Fibroblast of mammary gland (primary cell): ENCODE data around the gene TBX4.

Experiments
- DNase-seq: peaks from one replicate; pipeline ENCODE4 v3.0.0-alpha.2; 2010; ENCODE audit warnings: low read depth
- H3K4me3 ChIP-seq: 2 replicates; pipeline ENCODE4 v1.5.1; 2011; ENCODE audit warnings: low read depth, mild to moderate bottlenecking, low read length, moderate library complexity; ENCODE audit not compliant: control insufficient read depth
- TF ChIP-seq, protein P1 (sequence below): conservative IDR thresholded peaks from 2 replicates; pipeline ENCODE4 v1.5.1; 2011; ENCODE audit warnings: low read depth, low read length, inconsistent platforms; ENCODE audit not compliant: control insufficient read depth, insufficient read depth

Gene TBX4

GRCh38 chr17:61480414-61480807 lies 28.2 kb downstream of the TBX4 start:
- H3K4me3 ChIP-seq, result no peak overlapping the region
- DNase-seq, result no peak
- TF ChIP-seq, protein P1, sequence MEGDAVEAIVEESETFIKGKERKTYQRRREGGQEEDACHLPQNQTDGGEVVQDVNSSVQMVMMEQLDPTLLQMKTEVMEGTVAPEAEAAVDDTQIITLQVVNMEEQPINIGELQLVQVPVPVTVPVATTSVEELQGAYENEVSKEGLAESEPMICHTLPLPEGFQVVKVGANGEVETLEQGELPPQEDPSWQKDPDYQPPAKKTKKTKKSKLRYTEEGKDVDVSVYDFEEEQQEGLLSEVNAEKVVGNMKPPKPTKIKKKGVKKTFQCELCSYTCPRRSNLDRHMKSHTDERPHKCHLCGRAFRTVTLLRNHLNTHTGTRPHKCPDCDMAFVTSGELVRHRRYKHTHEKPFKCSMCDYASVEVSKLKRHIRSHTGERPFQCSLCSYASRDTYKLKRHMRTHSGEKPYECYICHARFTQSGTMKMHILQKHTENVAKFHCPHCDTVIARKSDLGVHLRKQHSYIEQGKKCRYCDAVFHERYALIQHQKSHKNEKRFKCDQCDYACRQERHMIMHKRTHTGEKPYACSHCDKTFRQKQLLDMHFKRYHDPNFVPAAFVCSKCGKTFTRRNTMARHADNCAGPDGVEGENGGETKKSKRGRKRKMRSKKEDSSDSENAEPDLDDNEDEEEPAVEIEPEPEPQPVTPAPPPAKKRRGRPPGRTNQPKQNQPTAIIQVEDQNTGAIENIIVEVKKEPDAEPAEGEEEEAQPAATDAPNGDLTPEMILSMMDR, result no peak

GRCh38 chr17:61481421-61481820 lies 29.2 kb downstream of the TBX4 start:
- no peak for DNase-seq
- H3K4me3 ChIP-seq, result no peak overlapping the region
- TF ChIP-seq, protein P1, result no peak

DNA sequence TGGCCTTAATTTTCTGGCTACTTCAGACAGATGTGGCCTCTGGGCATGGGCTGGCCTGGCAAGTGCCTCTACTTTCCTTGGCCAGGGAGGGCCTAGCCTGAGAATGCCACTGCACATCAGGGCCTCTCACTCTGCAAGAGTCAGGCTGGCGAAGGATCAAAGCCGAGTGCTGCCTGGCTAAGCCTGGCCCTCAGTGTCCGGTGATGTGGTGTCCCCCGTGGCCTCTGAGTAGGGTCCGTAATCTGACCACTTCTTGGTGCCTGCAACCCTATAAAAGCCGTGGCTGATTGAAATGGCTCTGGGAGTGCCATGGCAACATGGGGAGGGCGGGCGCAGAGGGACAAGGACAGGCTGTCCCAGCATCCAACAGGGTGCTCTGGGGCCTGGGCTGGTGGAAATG lies 30.2 kb downstream of the TBX4 start:
- TF ChIP-seq, protein P1, result no peak
- H3K4me3 ChIP-seq, result no peak overlapping the region
- DNase-seq, result no peak

- no peak for DNase-seq
- H3K4me3 ChIP-seq, result no peak overlapping the region
- TF ChIP-seq, protein P1, result no peak
Measured at GRCh38 chr17:61483778-61484116, 31.5 kb downstream of the TBX4 start.

GRCh38 chr17:61484174-61484573 lies 32.0 kb downstream of the TBX4 start:
- TF ChIP-seq, protein P1, result no peak
- no peak overlapping the region for H3K4me3 ChIP-seq
- DNase-seq, result no peak

GRCh38 chr17:61485067-61485775 lies 33.0 kb downstream of the TBX4 start:
- TF ChIP-seq, protein P1, result no peak
- peak; percentile 19 for DNase-seq
- H3K4me3 ChIP-seq, result no peak overlapping the region
